ENCODE data around the gene RNASE11.

DNA sequence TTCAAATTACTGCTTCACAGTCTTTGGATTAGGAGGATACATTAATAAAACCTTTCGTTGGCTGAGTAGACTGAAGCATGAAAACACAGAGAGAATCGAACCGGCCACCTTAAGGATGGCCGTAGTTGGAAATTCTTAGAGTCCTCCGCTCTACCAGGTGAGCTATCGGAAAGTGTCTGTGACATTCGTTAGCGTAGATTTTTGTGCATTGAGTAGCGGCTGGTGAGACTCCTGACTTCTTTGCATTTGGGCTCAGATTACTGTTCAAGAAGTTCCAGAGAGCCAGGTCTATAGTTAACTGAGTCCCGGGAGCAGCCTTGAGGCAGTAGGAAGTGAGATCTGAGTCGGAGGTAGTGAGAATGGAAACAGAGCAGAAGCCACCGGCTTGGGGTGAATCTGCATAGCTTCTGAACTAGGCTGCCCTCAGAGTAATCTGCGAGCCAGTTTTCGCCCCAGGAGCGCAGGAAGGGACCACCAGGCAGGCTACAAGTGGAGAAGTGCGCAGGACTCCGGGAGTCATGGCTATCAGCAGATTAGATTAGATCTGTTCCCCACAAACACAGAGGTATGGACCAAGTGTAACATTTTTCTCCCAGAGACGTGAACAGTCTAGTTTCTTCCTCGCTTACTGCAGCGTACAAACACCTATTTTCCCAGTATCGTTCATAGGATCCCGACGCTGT, 42.7 kb upstream of the RNASE11 start:
- no peak for TF ChIP-seq MAZ (IDR thresholded peaks at IDR 0.05; ENCODE audit: borderline replicate concordance, low read depth, low read length)
- TF ChIP-seq, protein P1, sequence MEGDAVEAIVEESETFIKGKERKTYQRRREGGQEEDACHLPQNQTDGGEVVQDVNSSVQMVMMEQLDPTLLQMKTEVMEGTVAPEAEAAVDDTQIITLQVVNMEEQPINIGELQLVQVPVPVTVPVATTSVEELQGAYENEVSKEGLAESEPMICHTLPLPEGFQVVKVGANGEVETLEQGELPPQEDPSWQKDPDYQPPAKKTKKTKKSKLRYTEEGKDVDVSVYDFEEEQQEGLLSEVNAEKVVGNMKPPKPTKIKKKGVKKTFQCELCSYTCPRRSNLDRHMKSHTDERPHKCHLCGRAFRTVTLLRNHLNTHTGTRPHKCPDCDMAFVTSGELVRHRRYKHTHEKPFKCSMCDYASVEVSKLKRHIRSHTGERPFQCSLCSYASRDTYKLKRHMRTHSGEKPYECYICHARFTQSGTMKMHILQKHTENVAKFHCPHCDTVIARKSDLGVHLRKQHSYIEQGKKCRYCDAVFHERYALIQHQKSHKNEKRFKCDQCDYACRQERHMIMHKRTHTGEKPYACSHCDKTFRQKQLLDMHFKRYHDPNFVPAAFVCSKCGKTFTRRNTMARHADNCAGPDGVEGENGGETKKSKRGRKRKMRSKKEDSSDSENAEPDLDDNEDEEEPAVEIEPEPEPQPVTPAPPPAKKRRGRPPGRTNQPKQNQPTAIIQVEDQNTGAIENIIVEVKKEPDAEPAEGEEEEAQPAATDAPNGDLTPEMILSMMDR (conservative IDR thresholded peaks at IDR 0.05; ENCODE audit: low read depth, low read length): no peak
- no peak for TF ChIP-seq RAD21 (IDR thresholded peaks at IDR 0.05; ENCODE audit: low read length)
- no peak for TF ChIP-seq POLR2A (IDR thresholded peaks at IDR 0.05; ENCODE audit: low read depth, low read length)
- no peak for TF ChIP-seq CEBPB (IDR thresholded peaks at IDR 0.05; ENCODE audit: low read depth, low read length)
- no peak for TF ChIP-seq RFX5 (IDR thresholded peaks at IDR 0.05; ENCODE audit: low read depth, low read length)
- TF ChIP-seq CHD1 (IDR thresholded peaks at IDR 0.05; ENCODE audit: low read depth, low read length): no peak
- TF ChIP-seq, protein P2, sequence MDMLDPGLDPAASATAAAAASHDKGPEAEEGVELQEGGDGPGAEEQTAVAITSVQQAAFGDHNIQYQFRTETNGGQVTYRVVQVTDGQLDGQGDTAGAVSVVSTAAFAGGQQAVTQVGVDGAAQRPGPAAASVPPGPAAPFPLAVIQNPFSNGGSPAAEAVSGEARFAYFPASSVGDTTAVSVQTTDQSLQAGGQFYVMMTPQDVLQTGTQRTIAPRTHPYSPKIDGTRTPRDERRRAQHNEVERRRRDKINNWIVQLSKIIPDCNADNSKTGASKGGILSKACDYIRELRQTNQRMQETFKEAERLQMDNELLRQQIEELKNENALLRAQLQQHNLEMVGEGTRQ (IDR thresholded peaks at IDR 0.05; ENCODE audit: low read depth, low read length): no peak
- TF ChIP-seq MXI1 (IDR thresholded peaks at IDR 0.05; ENCODE audit: borderline replicate concordance, low read depth, low read length): no peak
- TF ChIP-seq BHLHE40 (IDR thresholded peaks at IDR 0.05; ENCODE audit: low read depth, low read length): no peak
- no peak for TF ChIP-seq SMC3 (IDR thresholded peaks at IDR 0.05; ENCODE audit: low read depth, low read length)

Measured in IMR-90 (cell line).